HUES64 (cell line): Measurements from ENCODE around the gene ATRNL1. TPM values are rescaled to one million over a fixed set of nuclear protein-coding genes. Genes with fewer than 3 reads are reported as not detected.
A peak's percentile ranks its signal among the peaks of the same experiment; 100 is the strongest.

Source experiments
- H3K27ac ChIP-seq: 2 replicates; pipeline ENCODE4 v1.7.0; 2013; ENCODE audit warnings: low read depth, low read length, inconsistent platforms
- H3K27me3 ChIP-seq: 2 replicates; pipeline ENCODE4 v1.6.1; 2013; ENCODE audit warnings: mild to moderate bottlenecking, low read length; ENCODE audit not compliant: insufficient read depth
- H3K36me3 ChIP-seq: 2 replicates; pipeline ENCODE4 v1.6.1; 2013; ENCODE audit warnings: mild to moderate bottlenecking, low read length; ENCODE audit not compliant: insufficient read depth
- H3K4me1 ChIP-seq: 2 replicates; pipeline ENCODE4 v1.6.1; 2013; ENCODE audit warnings: mild to moderate bottlenecking, low read length, moderate library complexity; ENCODE audit not compliant: insufficient read depth
- H3K4me3 ChIP-seq: 2 replicates; pipeline ENCODE4 v1.5.1; 2013; ENCODE audit warnings: mild to moderate bottlenecking, low read length, moderate library complexity
- H3K9ac ChIP-seq: 2 replicates; pipeline ENCODE4 v1.6.1; 2013; ENCODE audit warnings: mild to moderate bottlenecking, low read depth, low read length
- H3K9me3 ChIP-seq: 2 replicates; pipeline ENCODE4 v1.6.1; 2013; ENCODE audit warnings: low read depth, low read length; ENCODE audit not compliant: insufficient read depth
- WGBS: fragments of 150-250, 120-280 bp; methylation state at CpG from one replicate; pipeline ENCODE4 v1.1.7; 2013; ENCODE audit warnings: missing lambda C conversion rate; 5-methylcytosine and 5-hydroxymethylcytosine counted together
- polyA plus RNA-seq, 2 experiments: library from polyadenylated mRNA; stranded (reverse); fragments of 50-300 nt; gene quantifications; one replicate each; pipeline ENCODE4 v1.2.3, GENCODE V29; 2013

Gene ATRNL1, protein sequence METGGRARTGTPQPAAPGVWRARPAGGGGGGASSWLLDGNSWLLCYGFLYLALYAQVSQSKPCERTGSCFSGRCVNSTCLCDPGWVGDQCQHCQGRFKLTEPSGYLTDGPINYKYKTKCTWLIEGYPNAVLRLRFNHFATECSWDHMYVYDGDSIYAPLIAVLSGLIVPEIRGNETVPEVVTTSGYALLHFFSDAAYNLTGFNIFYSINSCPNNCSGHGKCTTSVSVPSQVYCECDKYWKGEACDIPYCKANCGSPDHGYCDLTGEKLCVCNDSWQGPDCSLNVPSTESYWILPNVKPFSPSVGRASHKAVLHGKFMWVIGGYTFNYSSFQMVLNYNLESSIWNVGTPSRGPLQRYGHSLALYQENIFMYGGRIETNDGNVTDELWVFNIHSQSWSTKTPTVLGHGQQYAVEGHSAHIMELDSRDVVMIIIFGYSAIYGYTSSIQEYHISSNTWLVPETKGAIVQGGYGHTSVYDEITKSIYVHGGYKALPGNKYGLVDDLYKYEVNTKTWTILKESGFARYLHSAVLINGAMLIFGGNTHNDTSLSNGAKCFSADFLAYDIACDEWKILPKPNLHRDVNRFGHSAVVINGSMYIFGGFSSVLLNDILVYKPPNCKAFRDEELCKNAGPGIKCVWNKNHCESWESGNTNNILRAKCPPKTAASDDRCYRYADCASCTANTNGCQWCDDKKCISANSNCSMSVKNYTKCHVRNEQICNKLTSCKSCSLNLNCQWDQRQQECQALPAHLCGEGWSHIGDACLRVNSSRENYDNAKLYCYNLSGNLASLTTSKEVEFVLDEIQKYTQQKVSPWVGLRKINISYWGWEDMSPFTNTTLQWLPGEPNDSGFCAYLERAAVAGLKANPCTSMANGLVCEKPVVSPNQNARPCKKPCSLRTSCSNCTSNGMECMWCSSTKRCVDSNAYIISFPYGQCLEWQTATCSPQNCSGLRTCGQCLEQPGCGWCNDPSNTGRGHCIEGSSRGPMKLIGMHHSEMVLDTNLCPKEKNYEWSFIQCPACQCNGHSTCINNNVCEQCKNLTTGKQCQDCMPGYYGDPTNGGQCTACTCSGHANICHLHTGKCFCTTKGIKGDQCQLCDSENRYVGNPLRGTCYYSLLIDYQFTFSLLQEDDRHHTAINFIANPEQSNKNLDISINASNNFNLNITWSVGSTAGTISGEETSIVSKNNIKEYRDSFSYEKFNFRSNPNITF (N-terminal part only)
- polyA plus RNA-seq (2013, experiment 1 of 2): 4.7 TPM
- 7.9 TPM for polyA plus RNA-seq (2013, experiment 2 of 2)

GRCh38 chr10:115093286-115093775, at the start of gene ATRNL1:
Gene ATRNL1, plus strand, starts transcription at chr10:115093365. Its CDS starts 386 bp downstream, at chr10:115093751.
- WGBS: under 1% methylated on average over 70 of the region's 70 CpGs
- Histone ChIP-seq H3K4me3 (peak within 1 kb of the TSS; percentile 83), H3K36me3 (no peaks in the 10 kb centered on the region), H3K4me1 (peaks cover 24% of the 10 kb centered on the region), H3K27ac (no peak within 1 kb of the TSS), H3K9ac (peak within 1 kb of the TSS; percentile 87), H3K9me3 (no peaks in the 10 kb centered on the region), H3K27me3 (peaks cover 49% of the 10 kb centered on the region)

- WGBS: 89% methylated on average over 2 of the region's 4 CpGs
- Histone ChIP-seq H3K4me1 (no peaks in the 10 kb centered on the region), H3K9me3 (no peaks in the 10 kb centered on the region)
Measured at GRCh38 chr10:115043719-115044118, 49.4 kb upstream of the ATRNL1 start.

DNA sequence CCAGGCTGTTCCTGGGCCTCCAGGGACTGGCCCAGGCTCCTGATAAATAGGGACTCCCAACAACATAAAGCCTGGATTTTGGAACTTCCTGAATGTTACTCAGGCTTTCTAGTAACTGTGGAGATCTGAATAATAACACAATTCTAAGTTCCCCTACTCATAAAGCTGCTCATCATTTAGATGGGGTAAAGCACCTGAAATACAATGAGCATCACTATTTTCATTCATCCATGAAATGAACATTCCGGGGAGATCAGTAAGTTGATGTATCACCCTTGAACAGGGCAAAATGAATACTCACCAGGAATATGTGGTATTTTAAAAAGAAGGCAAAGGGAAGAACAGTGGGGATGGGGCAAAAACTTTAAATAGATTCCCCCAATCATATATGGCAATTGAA, 48.3 kb upstream of the ATRNL1 start:
- Histone ChIP-seq H3K9ac (no peak overlapping the region), H3K27ac (no peak overlapping the region), H3K27me3 (no peaks in the 10 kb centered on the region), H3K36me3 (no peaks in the 10 kb centered on the region), H3K4me1 (peaks cover 7% of the 10 kb centered on the region), H3K9me3 (no peaks in the 10 kb centered on the region), H3K4me3 (no peak overlapping the region)
- 93% methylated on average over 1 of the region's 1 CpG for WGBS

More at GRCh38 chr10:115043719-115044118, 49.4 kb upstream of the ATRNL1 start:
- no peak overlapping the region for H3K9ac ChIP-seq
- H3K27me3 ChIP-seq: no peaks in the 10 kb centered on the region
- H3K27ac ChIP-seq: no peak overlapping the region
- H3K36me3 ChIP-seq: no peaks in the 10 kb centered on the region
- no peak overlapping the region for H3K4me3 ChIP-seq

DNA sequence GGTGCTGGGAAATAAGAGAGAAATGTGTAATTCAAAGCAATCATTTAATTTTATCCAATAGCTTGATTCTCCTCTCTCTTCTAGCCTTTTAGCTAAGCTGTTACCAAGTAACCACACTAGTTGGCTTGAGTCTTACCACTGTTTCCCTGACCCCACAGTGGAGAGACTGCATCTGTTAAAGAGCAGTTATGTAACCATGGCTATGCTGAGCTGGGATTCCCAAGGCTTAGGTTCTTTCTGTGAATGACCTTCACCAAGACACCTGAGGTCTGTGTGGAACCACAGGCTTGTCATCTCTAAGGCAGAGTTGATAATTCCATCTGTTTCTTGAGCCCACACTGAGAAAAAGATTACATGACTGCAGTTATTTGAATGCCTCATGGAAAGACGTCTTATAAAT, 47.7 kb upstream of the ATRNL1 start:
- no peaks in the 10 kb centered on the region for H3K9me3 ChIP-seq
- H3K4me1 ChIP-seq: peaks cover 12% of the 10 kb centered on the region
- whole genome bisulfite sequencing: no CpG with 5 or more reads among the region's 1 CpG
- H3K36me3 ChIP-seq: no peaks in the 10 kb centered on the region
- H3K4me3 ChIP-seq: no peak overlapping the region
- no peak overlapping the region for H3K9ac ChIP-seq
- no peak overlapping the region for H3K27ac ChIP-seq
- H3K27me3 ChIP-seq: no peaks in the 10 kb centered on the region

DNA sequence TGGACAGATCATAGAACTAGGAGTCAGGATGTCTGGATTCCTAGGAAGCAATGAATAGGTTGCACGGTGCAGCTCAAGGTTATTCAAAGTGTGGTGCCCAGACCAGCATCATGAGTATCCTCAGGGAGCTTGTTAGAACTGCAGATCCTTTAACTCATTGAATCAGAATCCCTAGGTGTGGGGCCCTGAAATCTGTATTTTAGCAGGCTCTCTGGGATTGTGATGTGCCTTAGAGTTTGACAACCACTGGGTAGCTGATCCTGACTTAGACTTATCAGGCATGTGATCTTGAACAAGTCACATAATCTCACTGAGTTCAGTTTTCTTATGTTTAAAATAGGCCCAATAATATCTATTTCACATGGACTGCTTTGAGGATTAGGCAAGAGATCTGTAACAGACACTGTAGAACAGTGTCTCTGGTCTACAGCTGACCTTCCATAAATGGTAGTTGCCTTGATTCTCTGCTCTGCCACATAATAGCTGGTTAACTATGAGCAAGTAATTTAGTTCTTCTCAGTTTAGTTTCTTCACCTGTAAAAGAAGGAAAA, 46.4 kb upstream of the ATRNL1 start:
- no peaks in the 10 kb centered on the region for H3K36me3 ChIP-seq
- 91% methylated on average over 1 of the region's 1 CpG for WGBS
- peaks cover 12% of the 10 kb centered on the region for H3K4me1 ChIP-seq
- no peak overlapping the region for H3K9ac ChIP-seq
- no peaks in the 10 kb centered on the region for H3K9me3 ChIP-seq
- no peak overlapping the region for H3K27ac ChIP-seq
- H3K4me3 ChIP-seq: no peak overlapping the region
- no peaks in the 10 kb centered on the region for H3K27me3 ChIP-seq

- no peak overlapping the region for H3K4me3 ChIP-seq
- H3K36me3 ChIP-seq: no peaks in the 10 kb centered on the region
- H3K9me3 ChIP-seq: no peaks in the 10 kb centered on the region
- peaks cover 19% of the 10 kb centered on the region for H3K4me1 ChIP-seq
- H3K9ac ChIP-seq: no peak overlapping the region
- no peak overlapping the region for H3K27ac ChIP-seq
- no peaks in the 10 kb centered on the region for H3K27me3 ChIP-seq
Measured at GRCh38 chr10:115047705-115048104, 45.5 kb upstream of the ATRNL1 start.

- 83% methylated on average over 6 of the region's 6 CpGs for WGBS
- Histone ChIP-seq H3K9me3 (no peaks in the 10 kb centered on the region), H3K4me3 (no peak overlapping the region), H3K27me3 (no peaks in the 10 kb centered on the region), H3K36me3 (no peaks in the 10 kb centered on the region), H3K27ac (no peak overlapping the region), H3K4me1 (peaks cover 26% of the 10 kb centered on the region), H3K9ac (no peak overlapping the region)
Measured at GRCh38 chr10:115049318-115049717, 43.8 kb upstream of the ATRNL1 start.

GRCh38 chr10:115049960-115050359, 43.2 kb upstream of the ATRNL1 start:
- Histone ChIP-seq H3K27ac (no peak overlapping the region), H3K27me3 (no peaks in the 10 kb centered on the region), H3K4me1 (peaks cover 31% of the 10 kb centered on the region), H3K4me3 (no peak overlapping the region), H3K9me3 (no peaks in the 10 kb centered on the region), H3K9ac (no peak overlapping the region; the same call in 1 of the 2 replicates), H3K36me3 (no peaks in the 10 kb centered on the region)
- WGBS: 18% methylated on average over 1 of the region's 3 CpGs

GRCh38 chr10:115050375-115051010, 42.7 kb upstream of the ATRNL1 start:
- no peaks in the 10 kb centered on the region for H3K36me3 ChIP-seq
- no peak overlapping the region; the same call in 1 of the 2 replicates for H3K9ac ChIP-seq
- no peaks in the 10 kb centered on the region for H3K27me3 ChIP-seq
- H3K27ac ChIP-seq: no peak overlapping the region
- H3K4me3 ChIP-seq: no peak overlapping the region
- H3K9me3 ChIP-seq: no peaks in the 10 kb centered on the region
- 87% methylated on average over 3 of the region's 3 CpGs for WGBS
- peaks cover 36% of the 10 kb centered on the region for H3K4me1 ChIP-seq

GRCh38 chr10:115051216-115051615, 41.9 kb upstream of the ATRNL1 start:
- Histone ChIP-seq H3K36me3 (no peaks in the 10 kb centered on the region), H3K9me3 (no peaks in the 10 kb centered on the region), H3K4me1 (peaks cover 38% of the 10 kb centered on the region), H3K27me3 (no peaks in the 10 kb centered on the region), H3K4me3 (no peak overlapping the region), H3K9ac (no peak overlapping the region), H3K27ac (no peak overlapping the region)
- WGBS: 96% methylated on average over 2 of the region's 2 CpGs
